RWPE2 (cell line): ENCODE results near the gene ANKRD13D.

Experiments used
- ATAC-seq: fragments of 200-7000 bp; cut with Tn5 transposase; 3 replicates; pipeline ENCODE4 v1.9.1; 2021; ENCODE audit warnings: low read depth
- DNase-seq: peaks from one replicate; pipeline ENCODE4 v3.0.0-alpha.2; 2020; ENCODE audit warnings: low spot score
- H3K27ac ChIP-seq: fragments of 450-650 bp; 2 replicates; pipeline ENCODE4 v1.5.1; 2017; ENCODE audit warnings: mild to moderate bottlenecking; ENCODE audit not compliant: poor library complexity, severe bottlenecking
- H3K27me3 ChIP-seq: fragments of 250-450 bp; sonication (Bioruptor Pico); 2 replicates; pipeline ENCODE4 v1.5.1; 2021; ENCODE audit warnings: mild to moderate bottlenecking, moderate library complexity; ENCODE audit not compliant: insufficient read depth, poor library complexity, severe bottlenecking
- H3K36me3 ChIP-seq: fragments of 250-450 bp; sonication (Bioruptor Pico); 2 replicates; pipeline ENCODE4 v1.5.1; 2020; ENCODE audit warnings: low read depth, mild to moderate bottlenecking, moderate library complexity
- H3K4me1 ChIP-seq: fragments of 250-450 bp; sonication (Bioruptor Pico); 2 replicates; pipeline ENCODE4 v1.5.1; 2021; ENCODE audit warnings: mild to moderate bottlenecking, moderate library complexity; ENCODE audit not compliant: insufficient read depth, poor library complexity, severe bottlenecking
- H3K4me3 ChIP-seq: fragments of 250-450 bp; sonication (Bioruptor Pico); 2 replicates; pipeline ENCODE4 v1.5.1; 2021; ENCODE audit warnings: mild to moderate bottlenecking, moderate library complexity; ENCODE audit not compliant: severe bottlenecking
- H3K9me3 ChIP-seq: fragments of 250-450 bp; sonication (Bioruptor Pico); 2 replicates; pipeline ENCODE4 v1.5.1; 2021; ENCODE audit warnings: mild to moderate bottlenecking, moderate library complexity; ENCODE audit not compliant: severe bottlenecking
- TF ChIP-seq, protein P1 (sequence below): fragments of 450-650 bp; IDR thresholded peaks from one replicate; pipeline ENCODE4 v1.5.1; 2017; ENCODE audit warnings: mild to moderate bottlenecking, moderate library complexity; ENCODE audit not compliant: poor library complexity, severe bottlenecking

The ANKRD13D gene

DNA sequence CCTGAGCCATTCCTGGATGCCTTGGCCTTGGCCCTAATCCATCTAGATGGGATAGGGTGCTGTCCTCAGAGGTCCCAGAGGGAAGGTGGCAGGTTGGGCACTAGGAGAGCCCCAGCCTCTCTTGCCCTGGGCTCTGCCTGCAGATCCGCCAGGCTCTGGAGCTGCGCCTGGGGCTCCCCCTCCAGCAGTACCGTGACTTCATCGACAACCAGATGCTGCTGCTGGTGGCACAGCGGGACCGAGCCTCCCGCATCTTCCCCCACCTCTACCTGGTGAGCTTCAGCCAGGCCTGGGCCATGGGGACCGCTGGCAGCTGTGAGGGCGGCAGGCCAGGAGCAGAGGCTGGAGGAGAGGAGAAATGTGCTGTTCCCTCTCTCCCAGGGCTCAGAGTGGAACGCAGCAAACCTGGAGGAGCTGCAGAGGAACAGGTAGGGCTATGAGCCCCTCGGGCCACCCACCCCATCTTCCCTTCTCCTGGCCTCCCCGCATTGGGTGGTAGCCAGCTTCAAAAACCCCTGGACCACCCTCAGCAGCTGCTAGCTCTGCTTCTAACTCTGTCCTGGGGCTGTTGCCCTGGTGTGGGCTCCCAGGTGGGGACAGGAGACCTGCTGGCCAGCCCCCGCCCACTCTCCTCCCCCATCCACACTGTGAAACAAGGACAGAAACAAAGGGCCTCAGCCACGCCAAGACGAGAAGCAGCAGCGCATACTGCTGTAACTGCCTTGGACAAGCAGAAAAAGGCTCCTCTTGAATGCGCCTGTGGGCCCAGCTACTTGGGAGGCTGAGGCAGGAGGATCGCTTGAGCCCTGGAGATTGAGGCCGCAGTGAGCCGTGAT is 19.1 kb downstream of the ANKRD13D start:
- Histone ChIP-seq H3K4me3 (no peak overlapping the region), H3K27me3 (no peaks in the 10 kb centered on the region), H3K4me1 (peaks cover 40% of the 10 kb centered on the region), H3K9me3 (no peaks in the 10 kb centered on the region), H3K27ac (peak overlapping the region; percentile 96), H3K36me3 (peaks cover 62% of the 10 kb centered on the region)
- ATAC-seq (no peak), DNase-seq (no peak)
- TF ChIP-seq, protein P1, sequence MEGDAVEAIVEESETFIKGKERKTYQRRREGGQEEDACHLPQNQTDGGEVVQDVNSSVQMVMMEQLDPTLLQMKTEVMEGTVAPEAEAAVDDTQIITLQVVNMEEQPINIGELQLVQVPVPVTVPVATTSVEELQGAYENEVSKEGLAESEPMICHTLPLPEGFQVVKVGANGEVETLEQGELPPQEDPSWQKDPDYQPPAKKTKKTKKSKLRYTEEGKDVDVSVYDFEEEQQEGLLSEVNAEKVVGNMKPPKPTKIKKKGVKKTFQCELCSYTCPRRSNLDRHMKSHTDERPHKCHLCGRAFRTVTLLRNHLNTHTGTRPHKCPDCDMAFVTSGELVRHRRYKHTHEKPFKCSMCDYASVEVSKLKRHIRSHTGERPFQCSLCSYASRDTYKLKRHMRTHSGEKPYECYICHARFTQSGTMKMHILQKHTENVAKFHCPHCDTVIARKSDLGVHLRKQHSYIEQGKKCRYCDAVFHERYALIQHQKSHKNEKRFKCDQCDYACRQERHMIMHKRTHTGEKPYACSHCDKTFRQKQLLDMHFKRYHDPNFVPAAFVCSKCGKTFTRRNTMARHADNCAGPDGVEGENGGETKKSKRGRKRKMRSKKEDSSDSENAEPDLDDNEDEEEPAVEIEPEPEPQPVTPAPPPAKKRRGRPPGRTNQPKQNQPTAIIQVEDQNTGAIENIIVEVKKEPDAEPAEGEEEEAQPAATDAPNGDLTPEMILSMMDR, result no peak

DNA sequence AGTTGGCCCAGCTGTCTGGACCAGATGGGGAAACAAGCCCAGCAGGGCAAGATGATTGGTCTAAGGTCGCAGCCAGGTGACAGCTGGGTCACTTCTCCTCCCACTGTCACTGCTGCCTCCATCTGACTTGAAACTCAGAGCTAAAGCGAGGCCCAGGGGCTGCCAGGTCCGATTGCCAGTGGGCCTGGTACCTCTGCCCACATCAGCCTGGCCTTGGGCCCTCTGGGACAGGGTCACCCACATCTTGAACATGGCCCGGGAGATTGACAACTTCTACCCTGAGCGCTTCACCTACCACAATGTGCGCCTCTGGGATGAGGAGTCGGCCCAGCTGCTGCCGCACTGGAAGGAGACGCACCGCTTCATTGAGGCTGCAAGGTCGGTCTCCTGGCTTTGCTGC is 20.1 kb downstream of the ANKRD13D start:
- no peak for ATAC-seq

GRCh38 chr11:67309661-67310061 is 20.6 kb downstream of the ANKRD13D start:
- Histone ChIP-seq H3K4me1 (peaks cover 47% of the 10 kb centered on the region), H3K27ac (peak overlapping the region; percentile 96), H3K27me3 (no peaks in the 10 kb centered on the region), H3K9me3 (no peaks in the 10 kb centered on the region), H3K4me3 (no peak overlapping the region), H3K36me3 (peaks cover 58% of the 10 kb centered on the region)
- DNase-seq (no peak), ATAC-seq (no peak)
- TF ChIP-seq, protein P1, result no peak

More for the DNA sequence above, 20.1 kb downstream of the ANKRD13D start:
- Histone ChIP-seq H3K36me3 (peaks cover 62% of the 10 kb centered on the region), H3K4me3 (no peak overlapping the region), H3K27ac (peak overlapping the region; percentile 96), H3K27me3 (no peaks in the 10 kb centered on the region), H3K4me1 (peaks cover 49% of the 10 kb centered on the region), H3K9me3 (no peaks in the 10 kb centered on the region)
- TF ChIP-seq, protein P1, result no peak
- no peak for DNase-seq

DNA sequence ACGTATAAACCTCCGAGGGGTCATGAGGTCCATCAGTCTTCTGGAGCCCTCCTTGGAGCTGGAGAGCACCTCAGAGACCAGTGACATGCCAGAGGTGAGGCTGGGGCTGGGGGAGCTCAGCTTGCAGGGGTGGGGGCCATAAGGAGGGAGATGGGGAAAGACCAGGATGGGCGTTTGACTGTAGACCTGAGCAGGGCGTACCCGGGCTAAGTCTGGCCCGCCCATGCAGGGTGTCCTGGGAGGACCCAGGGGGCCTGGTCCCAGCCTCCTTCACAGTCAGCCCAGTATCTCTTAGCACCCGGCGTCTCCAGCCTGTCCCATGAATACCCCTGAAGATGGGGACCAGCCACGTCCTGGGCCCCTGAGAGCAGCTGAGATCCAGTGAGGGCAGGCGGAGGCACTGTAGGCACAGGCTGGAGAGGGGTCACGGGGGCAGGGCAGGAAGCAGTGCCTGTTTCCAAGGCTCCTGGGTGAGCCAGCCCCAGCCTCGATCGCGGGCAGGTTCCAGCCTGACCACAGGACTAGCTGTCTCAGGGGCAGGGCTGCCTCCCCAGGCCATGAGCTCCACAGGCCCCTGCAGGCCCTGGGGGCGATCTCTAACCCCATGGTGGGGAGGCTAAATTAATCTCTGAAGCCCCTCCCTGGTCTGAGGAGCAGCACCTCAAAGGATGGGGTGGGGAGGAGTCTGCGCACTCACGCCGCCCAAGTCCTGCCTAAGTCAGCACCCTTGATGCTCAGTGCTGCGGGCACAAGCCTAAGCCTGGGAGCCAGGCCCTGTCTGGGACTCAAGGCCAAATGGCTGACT is 21.3 kb downstream of the ANKRD13D start:
- ATAC-seq, result peak; percentile 57
- Histone ChIP-seq H3K27me3 (no peaks in the 10 kb centered on the region), H3K4me3 (no peak overlapping the region), H3K4me1 (peaks cover 48% of the 10 kb centered on the region), H3K36me3 (peaks cover 54% of the 10 kb centered on the region), H3K27ac (peak overlapping the region; percentile 96), H3K9me3 (no peaks in the 10 kb centered on the region)
- peak; percentile 89 for DNase-seq
- TF ChIP-seq, protein P1, result no peak
